Cardiac fibroblast (primary cell): ENCODE results near the gene TMPRSS11D.
A peak's percentile ranks its signal among the peaks of the same experiment; 100 is the strongest.

ENCODE experiments used
- DNase-seq, 2 donors: peaks; one replicate each; pipeline versions ENCODE4 v3.0.0 to v3.0.0-alpha.2; 2010; ENCODE audit warnings: low read depth in 2 of 2
- H3K4me3 ChIP-seq, 2 donors: replicated peaks in 1 of 2; 1 replicate in 1 of 2; 2 replicates in 1 of 2; pipeline ENCODE4 v1.5.1; 2011; ENCODE audit warnings: low read depth in 2 of 2, low read length in 2 of 2, mild to moderate bottlenecking in 2 of 2, moderate library complexity in 1 of 2
- TF ChIP-seq, protein P1 (sequence below): IDR thresholded peaks from one replicate; pipeline ENCODE4 v1.5.1; 2011; ENCODE audit warnings: low read depth, mild to moderate bottlenecking, low read length, inconsistent platforms

TMPRSS11D gene

DNA sequence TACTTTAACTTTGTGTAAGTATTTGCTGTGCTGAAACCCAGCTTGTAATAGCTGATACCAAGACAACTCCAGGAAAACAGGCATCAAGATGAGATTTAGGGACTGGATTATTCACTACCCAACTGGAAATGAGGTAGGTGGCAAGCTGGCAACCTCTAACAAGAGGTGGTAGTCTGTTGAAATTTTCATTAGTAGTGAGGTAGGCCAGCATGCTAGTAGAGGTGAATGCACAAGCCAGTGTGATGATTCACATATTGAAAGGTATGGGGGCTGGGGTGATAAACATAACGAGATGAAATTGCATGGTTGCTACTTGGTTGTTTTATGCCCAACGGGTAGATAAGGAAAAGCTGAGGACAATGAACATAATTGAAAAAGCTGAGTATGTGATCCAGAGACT is 8.5 kb upstream of the TMPRSS11D start:
- no peak for DNase-seq
- no peak overlapping the region for H3K4me3 ChIP-seq
- TF ChIP-seq, protein P1, sequence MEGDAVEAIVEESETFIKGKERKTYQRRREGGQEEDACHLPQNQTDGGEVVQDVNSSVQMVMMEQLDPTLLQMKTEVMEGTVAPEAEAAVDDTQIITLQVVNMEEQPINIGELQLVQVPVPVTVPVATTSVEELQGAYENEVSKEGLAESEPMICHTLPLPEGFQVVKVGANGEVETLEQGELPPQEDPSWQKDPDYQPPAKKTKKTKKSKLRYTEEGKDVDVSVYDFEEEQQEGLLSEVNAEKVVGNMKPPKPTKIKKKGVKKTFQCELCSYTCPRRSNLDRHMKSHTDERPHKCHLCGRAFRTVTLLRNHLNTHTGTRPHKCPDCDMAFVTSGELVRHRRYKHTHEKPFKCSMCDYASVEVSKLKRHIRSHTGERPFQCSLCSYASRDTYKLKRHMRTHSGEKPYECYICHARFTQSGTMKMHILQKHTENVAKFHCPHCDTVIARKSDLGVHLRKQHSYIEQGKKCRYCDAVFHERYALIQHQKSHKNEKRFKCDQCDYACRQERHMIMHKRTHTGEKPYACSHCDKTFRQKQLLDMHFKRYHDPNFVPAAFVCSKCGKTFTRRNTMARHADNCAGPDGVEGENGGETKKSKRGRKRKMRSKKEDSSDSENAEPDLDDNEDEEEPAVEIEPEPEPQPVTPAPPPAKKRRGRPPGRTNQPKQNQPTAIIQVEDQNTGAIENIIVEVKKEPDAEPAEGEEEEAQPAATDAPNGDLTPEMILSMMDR = no peak

DNA sequence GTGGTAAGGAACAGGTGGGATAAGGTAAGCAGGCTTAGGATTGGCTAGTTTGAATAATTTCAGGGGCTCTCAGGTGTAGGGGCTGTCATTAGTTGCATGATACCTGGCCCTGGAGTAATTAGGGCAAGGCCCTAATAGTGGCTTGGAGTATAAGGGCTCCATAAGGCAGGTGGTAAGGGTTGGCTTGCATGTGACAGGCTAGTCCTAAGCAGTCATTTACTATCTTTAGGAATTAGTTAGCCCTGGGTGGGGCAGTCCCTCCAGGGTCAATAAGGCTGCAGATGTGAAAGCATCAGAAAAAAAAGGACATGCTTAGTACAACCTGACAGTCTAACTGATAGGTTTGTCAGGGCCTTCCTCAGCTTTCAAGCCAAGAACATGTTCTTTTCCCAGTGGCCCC is 7.8 kb upstream of the TMPRSS11D start:
- TF ChIP-seq, protein P1 = no peak
- H3K4me3 ChIP-seq = no peak overlapping the region
- DNase-seq = no peak

DNA sequence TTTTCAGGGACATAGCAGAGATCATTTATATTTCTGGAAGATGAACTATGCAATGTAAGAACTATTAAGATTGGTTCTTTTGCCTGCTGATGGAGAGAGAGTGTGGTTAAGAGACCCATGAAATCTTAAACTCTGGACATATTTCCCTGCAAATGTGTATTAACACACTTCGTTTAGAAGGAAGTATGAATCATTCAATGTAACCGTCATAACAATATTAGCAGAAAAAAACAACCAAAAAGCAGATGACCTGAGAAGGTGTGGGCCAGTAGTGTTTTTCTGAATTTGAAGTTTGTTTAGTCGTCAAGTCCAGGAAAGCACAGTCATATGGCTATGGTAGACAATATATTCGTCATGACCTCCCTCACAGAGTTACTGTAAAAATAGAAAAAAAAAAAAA is 2.5 kb upstream of the TMPRSS11D start:
- DNase-seq = peak; percentile 26 to 82
- TF ChIP-seq, protein P1 = no peak
- H3K4me3 ChIP-seq = no peak overlapping the region

DNA sequence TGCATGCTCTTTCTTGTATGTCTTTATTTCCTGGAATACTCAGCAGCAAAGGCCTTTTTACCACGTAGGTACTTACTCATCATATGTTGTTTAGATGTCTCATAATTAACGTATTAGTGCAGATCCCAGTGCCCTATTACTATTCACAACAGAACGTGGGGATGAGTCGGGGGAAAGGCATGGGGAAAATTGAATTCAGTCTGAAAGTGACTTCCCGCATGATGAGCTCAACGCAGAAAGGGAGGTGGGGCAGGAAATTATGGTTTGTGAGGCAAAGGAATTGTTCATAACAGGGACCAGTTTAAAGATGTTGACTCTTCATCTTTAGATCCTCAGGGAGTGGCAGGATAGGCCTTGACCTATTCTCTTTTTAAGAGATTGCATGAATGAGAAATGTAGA is 2.0 kb upstream of the TMPRSS11D start:
- DNase-seq = peak; percentile 64 to 98
- no peak overlapping the region for H3K4me3 ChIP-seq
- TF ChIP-seq, protein P1 = no peak

DNA sequence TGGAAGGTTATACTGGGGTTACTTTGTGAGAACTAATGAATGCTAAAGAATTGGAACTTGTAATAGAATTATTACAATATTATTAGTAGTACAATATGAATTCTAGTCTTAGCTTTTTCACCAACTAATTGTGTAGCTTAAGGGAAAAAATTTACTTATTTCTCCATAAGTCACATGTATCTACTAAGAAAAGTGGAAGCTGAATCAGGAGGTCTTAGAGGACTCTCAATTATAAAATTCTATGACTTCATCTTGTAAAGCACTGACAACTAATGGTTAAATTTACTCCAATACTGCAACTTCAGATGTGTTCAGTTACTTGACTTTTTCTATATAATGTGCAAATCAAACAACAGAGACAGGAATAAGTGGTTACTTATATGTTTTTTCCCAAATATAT is 899 bp upstream of the TMPRSS11D start:
- H3K4me3 ChIP-seq = no peak overlapping the region
- TF ChIP-seq, protein P1 = no peak
- no peak for DNase-seq

DNA sequence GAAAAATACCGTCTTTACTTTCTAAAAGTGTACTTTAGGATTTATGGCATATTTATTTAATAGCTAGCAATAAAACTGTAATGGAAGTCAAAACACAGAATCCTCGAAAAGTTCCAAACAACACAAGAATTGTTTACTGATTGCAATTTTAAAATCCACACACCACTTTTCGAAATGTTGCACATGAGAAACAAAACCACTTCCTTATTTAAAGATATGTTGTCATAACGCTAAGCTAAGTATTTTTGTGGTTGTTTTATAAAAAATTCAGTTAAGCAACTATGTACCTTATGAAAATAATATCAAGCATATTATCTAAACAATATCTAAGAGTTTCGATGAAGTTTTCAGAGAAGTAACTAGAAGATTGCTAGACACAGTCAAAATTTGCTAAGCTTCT is 344 bp downstream of the TMPRSS11D start:
- no peak for DNase-seq
- TF ChIP-seq, protein P1 = no peak
- H3K4me3 ChIP-seq = no peak overlapping the region

DNA sequence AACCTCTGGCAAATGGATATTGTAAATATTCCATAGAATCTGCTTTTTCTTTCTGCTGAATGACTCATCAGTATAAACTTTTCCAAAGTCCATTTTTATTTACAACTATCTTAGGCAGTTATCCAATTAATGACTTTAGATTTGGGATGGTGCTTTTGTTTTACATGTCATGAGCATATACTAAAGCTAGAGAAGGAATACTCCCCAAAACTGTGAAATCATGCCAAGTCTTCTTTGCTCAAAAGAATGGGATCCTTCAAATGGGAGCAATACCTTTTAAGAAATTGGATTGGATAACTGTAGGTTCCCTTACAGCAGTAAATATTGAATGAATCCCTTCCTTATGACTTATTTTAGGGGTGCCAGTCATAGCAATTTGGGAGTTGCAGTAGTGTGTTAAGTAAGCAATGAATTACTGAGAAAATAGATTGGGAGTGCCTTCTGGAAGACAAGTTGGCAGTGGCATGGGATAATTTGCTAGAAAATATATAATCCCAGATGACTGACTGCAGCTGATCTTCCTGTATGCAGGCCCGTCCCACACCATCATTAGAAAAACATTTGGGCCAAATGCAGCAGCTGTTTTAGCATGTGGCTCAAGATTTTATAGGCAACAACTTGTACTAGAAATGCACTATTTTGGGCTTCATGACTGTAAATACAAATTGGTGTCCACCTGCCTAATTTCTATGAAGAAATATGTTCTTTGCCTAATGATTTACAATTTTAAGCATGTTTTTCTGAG is 2.8 kb downstream of the TMPRSS11D start:
- no peak for DNase-seq
- H3K4me3 ChIP-seq = no peak overlapping the region
- TF ChIP-seq, protein P1 = no peak
